PC-3 (cell line): Measurements from ENCODE around the gene TRIAP1. TPM values are rescaled to one million over a fixed set of nuclear protein-coding genes. Genes with fewer than 3 reads are reported as not detected.

Source experiments
- ATAC-seq: fragments of 200-7000 bp; cut with Tn5 transposase; 2 replicates; pipeline ENCODE4 v1.9.1; 2020; ENCODE audit warnings: mild to moderate bottlenecking, moderate library complexity
- BruUV-seq: library from RNA; stranded (reverse); fragments of 400-500 nt; replicated peaks from 2 replicates; lab custom pipeline; 2021; lab: Mats Ljungman, UMichigan
- CTCF ChIA-PET: fragments of 300-600 bp; sonication (Branson Sonifier 250); formaldehyde crosslinking; loops from one replicate; lab custom pipeline; 2022; ENCODE audit warnings: antibody characterized with exemption; lab: Charles Lee
- POLR2A ChIA-PET: fragments of 300-600 bp; sonication (Branson Sonifier 250); formaldehyde crosslinking; loops from one replicate; lab custom pipeline; 2022; ENCODE audit warnings: antibody characterized with exemption; ENCODE audit not compliant: unreplicated experiment; lab: Charles Lee
- DNase-seq: peaks from one replicate; pipeline ENCODE4 v3.0.0-alpha.2; 2015
- H2AFZ ChIP-seq: fragments of 300-600 bp; sonication (generic); 2 replicates; pipeline ENCODE4 v1.6.0; 2016; ENCODE audit warnings: antibody characterized with exemption, low read length
- H3F3A ChIP-seq: fragments of 300-600 bp; sonication (generic); one replicate; pipeline ENCODE4 v1.6.0; 2017; ENCODE audit warnings: antibody characterized with exemption, low read length, control low read depth, mild to moderate bottlenecking; ENCODE audit not compliant: unreplicated experiment
- H3K27ac ChIP-seq: fragments of 300-600 bp; sonication (generic); 2 replicates; pipeline ENCODE4 v1.5.1; 2016; ENCODE audit warnings: mild to moderate bottlenecking, low read length
- H3K27me3 ChIP-seq: fragments of 300-600 bp; sonication (generic); 2 replicates; pipeline ENCODE4 v1.6.1; 2016; ENCODE audit warnings: low read length, mixed read lengths
- H3K36me3 ChIP-seq: fragments of 300-600 bp; sonication (generic); 2 replicates; pipeline ENCODE4 v1.6.1; 2016; ENCODE audit warnings: low read depth, mixed run types, low read length, mixed read lengths
- H3K4me1 ChIP-seq: fragments of 300-600 bp; sonication (generic); 2 replicates; pipeline ENCODE4 v1.5.1; 2016; ENCODE audit warnings: low read length; ENCODE audit not compliant: insufficient read depth
- H3K4me2 ChIP-seq: fragments of 300-600 bp; sonication (generic); 2 replicates; pipeline ENCODE4 v1.6.0; 2016; ENCODE audit warnings: low read length
- H3K4me3 ChIP-seq: fragments of 300-600 bp; sonication (generic); 2 replicates; pipeline ENCODE4 v1.5.1; 2016; ENCODE audit warnings: mild to moderate bottlenecking, low read length, mixed read lengths
- H3K79me2 ChIP-seq: fragments of 300-600 bp; sonication (generic); 2 replicates; pipeline ENCODE4 v1.6.1; 2017; ENCODE audit warnings: low read length, mixed read lengths
- H3K9ac ChIP-seq: fragments of 300-600 bp; sonication (generic); 2 replicates; pipeline ENCODE4 v1.6.0; 2016; ENCODE audit warnings: mild to moderate bottlenecking, low read length
- H3K9me2 ChIP-seq: fragments of 300-600 bp; sonication (generic); replicated peaks from 2 replicates; pipeline ENCODE4 v1.6.1; 2016; ENCODE audit warnings: mixed run types, low read length, mixed read lengths
- H3K9me3 ChIP-seq: fragments of 300-600 bp; sonication (generic); 2 replicates; pipeline ENCODE4 v1.6.1; 2016; ENCODE audit warnings: low read length, mixed read lengths
- H4K20me1 ChIP-seq: fragments of 300-600 bp; sonication (generic); 2 replicates; pipeline ENCODE4 v1.6.1; 2016; ENCODE audit warnings: low read length, mixed read lengths
- CTCF ChIP-seq: fragments of 300-600 bp; sonication (generic); conservative IDR thresholded peaks from 2 replicates; pipeline ENCODE4 v1.5.1; 2017; ENCODE audit warnings: antibody characterized with exemption, low read depth, mild to moderate bottlenecking, low read length
- EZH2 ChIP-seq: fragments of 300-600 bp; sonication (generic); IDR thresholded peaks from one replicate; pipeline ENCODE4 v1.6.1; 2017; ENCODE audit warnings: antibody characterized with exemption, mild to moderate bottlenecking, low read length; ENCODE audit not compliant: unreplicated experiment
- EZH2phosphoT487 ChIP-seq: fragments of 300-600 bp; sonication (generic); IDR thresholded peaks from 2 replicates; pipeline ENCODE4 v1.6.1; 2018; ENCODE audit warnings: mild to moderate bottlenecking, antibody characterized with exemption, low read length, borderline replicate concordance
- intact Hi-C: fragments of 100-400 bp; cut with micrococcal nuclease; formaldehyde crosslinking; loops from 2 replicates; pipeline ENCODE4 v1.9.0; 2023
- total RNA-seq: library from RNA; depleted of rRNA; stranded (reverse); fragments of >200 nt; gene quantifications from 2 replicates; pipeline ENCODE4 v1.2.3, GENCODE V29; 2014

The TRIAP1 gene
- total RNA-seq, 1 experiment from 2014 or later = 34.5 TPM

GRCh38 chr12:120463712-120464111 lies 17.5 kb upstream of the TRIAP1 start:
- no peak for TF ChIP-seq CTCF
- no peak for TF ChIP-seq EZH2
- TF ChIP-seq EZH2phosphoT487 = no peak
- Histone ChIP-seq H3K9ac (no peak overlapping the region), H3K36me3 (peaks cover 65% of the 10 kb centered on the region), H3K4me2 (no peak overlapping the region), H3K4me1 (peaks cover 4% of the 10 kb centered on the region; the same call in 1 of the 2 replicates), H2AFZ (no peak overlapping the region), H3K79me2 (peaks cover 59% of the 10 kb centered on the region), H3K27me3 (no peaks in the 10 kb centered on the region), H3K27ac (no peak overlapping the region), H3F3A (no peaks in the 10 kb centered on the region), H3K9me3 (no peaks in the 10 kb centered on the region), H4K20me1 (peaks cover 59% of the 10 kb centered on the region), H3K9me2 (no peaks in the 10 kb centered on the region), H3K4me3 (no peak overlapping the region)
- ATAC-seq (no peak), DNase-seq (no peak)
- ChIA-PET CTCF (no interaction called here), POLR2A (no interaction called here)
- intact Hi-C loops = no loop called here
- no TSS peak for BruUV-seq

GRCh38 chr12:120462099-120462640 lies 16.0 kb upstream of the TRIAP1 start:
- ChIA-PET CTCF (no interaction called here), POLR2A (no interaction called here)
- H3K27ac ChIP-seq = no peak overlapping the region
- H3K9me3 ChIP-seq = no peaks in the 10 kb centered on the region
- H3K27me3 ChIP-seq = no peaks in the 10 kb centered on the region
- ATAC-seq = no peak
- no peaks in the 10 kb centered on the region for H3F3A ChIP-seq
- H4K20me1 ChIP-seq = peaks cover 45% of the 10 kb centered on the region
- H3K79me2 ChIP-seq = peaks cover 44% of the 10 kb centered on the region
- H3K4me1 ChIP-seq = no peaks in the 10 kb centered on the region
- no peak overlapping the region for H2AFZ ChIP-seq
- intact Hi-C loops = no loop called here
- H3K4me2 ChIP-seq = no peak overlapping the region
- H3K9me2 ChIP-seq = no peaks in the 10 kb centered on the region
- BruUV-seq = no TSS peak
- no peak for DNase-seq
- no peak overlapping the region for H3K9ac ChIP-seq
- no peak for TF ChIP-seq EZH2phosphoT487
- no peak for TF ChIP-seq CTCF
- no peak for TF ChIP-seq EZH2
- H3K36me3 ChIP-seq = peaks cover 72% of the 10 kb centered on the region
- no peak overlapping the region for H3K4me3 ChIP-seq

GRCh38 chr12:120460157-120460556 lies 14.0 kb upstream of the TRIAP1 start:
- no peak for ATAC-seq
- peaks cover 30% of the 10 kb centered on the region for H4K20me1 ChIP-seq

More at GRCh38 chr12:120460157-120460556, 14.0 kb upstream of the TRIAP1 start:
- H3K9me3 ChIP-seq = no peaks in the 10 kb centered on the region
- peaks cover 24% of the 10 kb centered on the region for H3K79me2 ChIP-seq
- no peaks in the 10 kb centered on the region for H3F3A ChIP-seq
- TF ChIP-seq EZH2phosphoT487 = no peak
- no peak for TF ChIP-seq EZH2
- no peak for TF ChIP-seq CTCF
- no peak overlapping the region for H3K9ac ChIP-seq
- POLR2A ChIA-PET = no interaction called here
- TSS peak; percentile 13 for BruUV-seq
- DNase-seq = no peak
- no peaks in the 10 kb centered on the region for H3K4me1 ChIP-seq
- no peak overlapping the region for H3K27ac ChIP-seq
- H3K4me2 ChIP-seq = no peak overlapping the region
- no peaks in the 10 kb centered on the region for H3K27me3 ChIP-seq
- H3K9me2 ChIP-seq = no peaks in the 10 kb centered on the region
- H3K36me3 ChIP-seq = peaks cover 73% of the 10 kb centered on the region
- intact Hi-C loops = no loop called here
- no peak overlapping the region for H3K4me3 ChIP-seq
- CTCF ChIA-PET = no interaction called here
- no peak overlapping the region for H2AFZ ChIP-seq
